ENCODE data around the gene RBM4.

RBM4 gene

GRCh38 chr11:66689661-66690590 lies 51.4 kb downstream of the RBM4 start:
- no peak for DNase-seq (ENCODE audit: low spot score)

- no peak for DNase-seq (ENCODE audit: low spot score)
Measured at GRCh38 chr11:66691311-66691980, 52.9 kb downstream of the RBM4 start.

- DNase-seq (ENCODE audit: low spot score), result no peak
Measured at GRCh38 chr11:66692446-66692845, 53.9 kb downstream of the RBM4 start.

GRCh38 chr11:66692871-66693331 lies 54.4 kb downstream of the RBM4 start:
- no peak for DNase-seq (ENCODE audit: low spot score)

- no peak for DNase-seq (ENCODE audit: low spot score)
Measured at GRCh38 chr11:66693356-66694055, 55.0 kb downstream of the RBM4 start.

- no peak for DNase-seq (ENCODE audit: low spot score)
Measured at GRCh38 chr11:66694056-66694410, 55.5 kb downstream of the RBM4 start.

DNA sequence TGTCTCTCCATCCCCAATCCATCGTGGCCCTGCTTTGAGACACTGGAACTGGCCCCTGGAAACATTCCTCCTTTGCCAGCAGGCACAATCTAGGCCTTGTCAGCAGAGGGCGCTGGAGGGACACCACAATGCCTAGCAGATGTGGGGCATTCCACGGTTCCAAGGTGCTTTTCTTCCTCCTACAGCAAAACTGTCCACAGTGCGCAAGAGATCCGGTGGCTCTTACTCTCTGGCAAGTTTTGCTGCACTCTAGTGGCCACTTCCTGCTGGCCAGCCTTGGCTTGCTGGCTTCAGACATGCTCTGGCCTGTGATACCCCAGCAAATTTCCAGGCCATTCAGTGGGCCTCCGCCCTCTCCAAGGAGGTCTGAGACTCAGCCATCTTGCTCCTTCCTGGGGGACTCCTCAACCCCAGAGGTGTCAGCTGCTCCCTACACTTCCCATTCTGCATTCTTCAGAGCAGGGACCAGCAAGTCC lies 56.3 kb downstream of the RBM4 start:
- peak; percentile 89 for DNase-seq (ENCODE audit: low spot score)
